ENCODE data around the gene SLX1B. TPM values are rescaled to one million over a fixed set of nuclear protein-coding genes. Genes with fewer than 3 reads are reported as not detected.
"Not testable (repeated sequence)": the region's sequence is repeated elsewhere in the genome, so short reads cannot be mapped to it uniquely, and the experiment has no call there.

Gene SLX1B
- total RNA-seq, 1 experiment from 2014 or later: 149 TPM

GRCh38 chr16:29482276-29482675 is 27.9 kb downstream of the SLX1B start:
- DNase-seq; intact Hi-C loops (cut with micrococcal nuclease; ENCODE audit: unreplicated experiment); H4K20me1 ChIP-seq (ENCODE audit: insufficient read depth); BruUV-seq (replicated peaks); H3K4me3 ChIP-seq; H3K9me2 ChIP-seq (ENCODE audit: insufficient read depth); H3K9me3 ChIP-seq (ENCODE audit: insufficient read depth, low read depth); POLR2A ChIA-PET (ENCODE audit: unreplicated experiment); CTCF ChIA-PET; H3K4me1 ChIP-seq (replicated peaks; ENCODE audit: insufficient read depth); H3K36me3 ChIP-seq (ENCODE audit: low read depth); H2AFZ ChIP-seq; H3K4me2 ChIP-seq; H3K27ac ChIP-seq; H3F3A ChIP-seq (ENCODE audit: insufficient read depth, low read depth); H3K79me2 ChIP-seq (ENCODE audit: low read depth); H3K27me3 ChIP-seq (ENCODE audit: insufficient read depth, low read depth): not testable (repeated sequence)

- H3K4me3 ChIP-seq; H3K79me2 ChIP-seq (ENCODE audit: low read depth); CTCF ChIA-PET; H3K9me3 ChIP-seq (ENCODE audit: insufficient read depth, low read depth); H3F3A ChIP-seq (ENCODE audit: insufficient read depth, low read depth); H4K20me1 ChIP-seq (ENCODE audit: insufficient read depth); H3K36me3 ChIP-seq (ENCODE audit: low read depth); intact Hi-C loops (cut with micrococcal nuclease; ENCODE audit: unreplicated experiment); BruUV-seq (replicated peaks); H3K27me3 ChIP-seq (ENCODE audit: insufficient read depth, low read depth); H2AFZ ChIP-seq; H3K9me2 ChIP-seq (ENCODE audit: insufficient read depth); H3K4me2 ChIP-seq; H3K4me1 ChIP-seq (replicated peaks; ENCODE audit: insufficient read depth); DNase-seq; H3K27ac ChIP-seq; POLR2A ChIA-PET (ENCODE audit: unreplicated experiment): not testable (repeated sequence)
Observed at GRCh38 chr16:29506308-29506707, 52.0 kb downstream of the SLX1B start, which contains the start of gene NPIPB12. Gene NPIPB12, minus strand, starts transcription at chr16:29506408.

Other genes with a start within 250 kb of the SLX1B start
- 3.7 and 4.5 TPM in 2 replicates for gene NPIPB11, start 47.8 kb upstream of the SLX1B start, total RNA-seq (2021)
- 22.6 and 24.8 TPM in 2 replicates for gene BOLA2, start 182 bp upstream of the SLX1B start, total RNA-seq (2021)
- gene SULT1A4, start 5.4 kb downstream of the SLX1B start, total RNA-seq (2021): 11.1 and 16.7 TPM in 2 replicates
- gene NPIPB12, start 51.9 kb downstream of the SLX1B start, total RNA-seq (2021): 108 and 166 TPM in 2 replicates
- 0.15 and 0.17 TPM in 2 replicates for gene SPN, start 208.7 kb downstream of the SLX1B start, total RNA-seq (2021)
- gene QPRT, start 224.6 kb downstream of the SLX1B start, total RNA-seq (2021): 247 and 310 TPM in 2 replicates